Ascending aorta (tissue), 2 donors: Measurements from ENCODE around the gene ZNF692. TPM values are rescaled to one million over a fixed set of nuclear protein-coding genes. Genes with fewer than 3 reads are reported as not detected.

Experiments
- DNase-seq, 2 donors: peaks; one replicate each; pipeline ENCODE4 v3.0.0-alpha.2; 2019; ENCODE audit warnings: low spot score in 2 of 2
- H3K27ac ChIP-seq, 2 donors: fragments of 200-600 bp; sonication (generic); one replicate each; pipeline ENCODE4 v1.5.1; 2016 to 2017; ENCODE audit warnings: mild to moderate bottlenecking in 1 of 2
- H3K27me3 ChIP-seq: fragments of 200-600 bp; sonication (generic); one replicate; pipeline ENCODE4 v1.5.1; 2017
- H3K36me3 ChIP-seq, 2 donors: fragments of 200-600 bp; sonication (generic); one replicate each; pipeline ENCODE4 v1.5.1; 2016
- H3K4me1 ChIP-seq, 2 donors: fragments of 200-600 bp; sonication (generic); one replicate each; pipeline ENCODE4 v1.5.1; 2016 to 2017; ENCODE audit warnings: mild to moderate bottlenecking in 1 of 2
- H3K4me3 ChIP-seq, 2 donors: fragments of 200-600 bp; sonication (generic); one replicate each; pipeline ENCODE4 v1.5.1; 2016 to 2017; ENCODE audit warnings: mild to moderate bottlenecking in 1 of 2
- H3K9me3 ChIP-seq, 2 donors: fragments of 200-600 bp; sonication (generic); one replicate each; pipeline ENCODE4 v1.5.1; 2016
- intact Hi-C: fragments of 100-400 bp; cut with DNase I; formaldehyde crosslinking; loops from one replicate; pipeline ENCODE4 v1.15.1; 2023
- total RNA-seq: library from RNA; depleted of rRNA; stranded (reverse); fragments of >200 nt; gene quantifications from one replicate; pipeline ENCODE4 v1.1.0, GENCODE V29; 2016
- TF ChIP-seq, protein P1 (sequence below), 3 experiments: fragments of 200-600 bp in 2 of 3; fragments of 450-650 bp in 1 of 3; sonication (generic) in 2 of 3; IDR thresholded peaks; one replicate each; pipeline ENCODE4 v1.5.1; 2016 to 2019; ENCODE audit warnings: antibody characterized with exemption in 3 of 3, mild to moderate bottlenecking in 1 of 3, moderate library complexity in 1 of 3

Gene ZNF692
- total RNA-seq, 1 donor from 2014 or later = 13.8 TPM

GRCh38 chr1:248840946-248841345 lies 17.9 kb downstream of the ZNF692 start:
- H3K9me3 ChIP-seq = no peaks in the 10 kb centered on the region
- TF ChIP-seq, protein P1, sequence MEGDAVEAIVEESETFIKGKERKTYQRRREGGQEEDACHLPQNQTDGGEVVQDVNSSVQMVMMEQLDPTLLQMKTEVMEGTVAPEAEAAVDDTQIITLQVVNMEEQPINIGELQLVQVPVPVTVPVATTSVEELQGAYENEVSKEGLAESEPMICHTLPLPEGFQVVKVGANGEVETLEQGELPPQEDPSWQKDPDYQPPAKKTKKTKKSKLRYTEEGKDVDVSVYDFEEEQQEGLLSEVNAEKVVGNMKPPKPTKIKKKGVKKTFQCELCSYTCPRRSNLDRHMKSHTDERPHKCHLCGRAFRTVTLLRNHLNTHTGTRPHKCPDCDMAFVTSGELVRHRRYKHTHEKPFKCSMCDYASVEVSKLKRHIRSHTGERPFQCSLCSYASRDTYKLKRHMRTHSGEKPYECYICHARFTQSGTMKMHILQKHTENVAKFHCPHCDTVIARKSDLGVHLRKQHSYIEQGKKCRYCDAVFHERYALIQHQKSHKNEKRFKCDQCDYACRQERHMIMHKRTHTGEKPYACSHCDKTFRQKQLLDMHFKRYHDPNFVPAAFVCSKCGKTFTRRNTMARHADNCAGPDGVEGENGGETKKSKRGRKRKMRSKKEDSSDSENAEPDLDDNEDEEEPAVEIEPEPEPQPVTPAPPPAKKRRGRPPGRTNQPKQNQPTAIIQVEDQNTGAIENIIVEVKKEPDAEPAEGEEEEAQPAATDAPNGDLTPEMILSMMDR (IDR thresholded peaks at IDR 0.05) = no peak
- peaks cover 0 to 25% of the 10 kb centered on the region in 2 donors for H3K4me1 ChIP-seq
- intact Hi-C loops = no loop called here
- H3K27me3 ChIP-seq = no peaks in the 10 kb centered on the region
- peak overlapping the region in 1 of 2 donors; percentile 65 for H3K27ac ChIP-seq
- H3K36me3 ChIP-seq = peaks cover 14 to 16% of the 10 kb centered on the region in 2 donors
- no peak overlapping the region for H3K4me3 ChIP-seq
- peak in 1 of 2 donors; percentile 25 for DNase-seq

GRCh38 chr1:248839168-248839555 lies 19.7 kb downstream of the ZNF692 start:
- no peaks in the 10 kb centered on the region for H3K9me3 ChIP-seq
- TF ChIP-seq, protein P1 (IDR thresholded peaks at IDR 0.05) = no peak
- peaks cover 0 to 25% of the 10 kb centered on the region in 2 donors for H3K4me1 ChIP-seq
- H3K27ac ChIP-seq = peak overlapping the region; percentile 100
- no peak for DNase-seq
- H3K36me3 ChIP-seq = no peaks in the 10 kb centered on the region
- H3K4me3 ChIP-seq = peak overlapping the region; percentile 83 to 88
- intact Hi-C loops = no loop called here
- H3K27me3 ChIP-seq = no peaks in the 10 kb centered on the region

DNA sequence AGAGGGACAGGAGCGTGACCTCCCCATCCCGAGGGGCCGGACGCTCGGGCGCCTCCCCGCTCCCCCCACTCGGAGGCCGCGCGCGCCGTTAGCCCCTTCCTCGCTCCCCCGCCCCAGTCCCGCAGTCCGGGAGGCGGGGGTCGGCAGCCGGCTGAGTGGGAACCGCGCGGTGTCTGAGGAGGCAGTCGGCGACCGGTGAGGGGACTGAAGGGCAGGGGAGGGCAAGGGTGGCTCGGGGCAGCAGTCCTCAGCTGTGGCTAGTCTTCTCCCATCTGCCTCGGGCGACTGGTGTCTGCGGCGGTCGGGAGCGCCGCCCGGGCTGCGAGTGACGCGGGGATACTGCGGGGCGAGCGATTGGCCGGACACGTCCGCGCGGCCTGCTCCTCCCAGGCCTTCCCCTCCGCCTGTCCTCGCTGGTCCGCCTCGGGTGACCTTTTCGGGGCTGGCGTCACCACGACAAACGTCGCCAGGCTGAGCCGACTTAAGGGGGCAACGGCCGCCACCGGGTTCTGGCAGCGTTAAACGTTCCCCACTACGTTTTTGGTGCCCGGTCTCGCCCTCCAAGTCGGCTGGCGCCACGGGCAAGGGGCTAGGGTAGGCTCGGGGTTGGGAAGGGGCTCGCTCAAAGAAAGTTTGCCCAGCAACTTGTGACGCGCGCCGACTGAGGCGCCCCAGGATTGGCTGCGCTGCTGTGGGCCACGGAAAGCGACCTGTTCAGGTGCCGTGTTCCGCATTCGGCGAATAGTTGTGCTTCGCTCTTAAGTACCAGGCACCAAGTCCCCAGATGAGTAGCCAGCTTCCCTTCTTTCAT lies 20.3 kb downstream of the ZNF692 start:
- Histone ChIP-seq H3K4me1 (peaks cover 0 to 25% of the 10 kb centered on the region in 2 donors), H3K27ac (peak overlapping the region; percentile 100), H3K27me3 (no peaks in the 10 kb centered on the region), H3K9me3 (no peaks in the 10 kb centered on the region), H3K4me3 (peak overlapping the region; percentile 83 to 88), H3K36me3 (no peaks in the 10 kb centered on the region)
- TF ChIP-seq, protein P1 (IDR thresholded peaks at IDR 0.05) = no peak
- intact Hi-C loops = loop anchor here (1.0 kb wide), 4 partner anchors 12 to 68 kb away; partner anchors contain the start of gene PGBD2
- DNase-seq = peak; percentile 71 to 95

- Histone ChIP-seq H3K27me3 (no peaks in the 10 kb centered on the region), H3K9me3 (no peaks in the 10 kb centered on the region), H3K4me1 (peaks cover 0 to 25% of the 10 kb centered on the region in 2 donors), H3K27ac (peak within 1 kb of the TSS; percentile 100), H3K36me3 (no peaks in the 10 kb centered on the region), H3K4me3 (peak within 1 kb of the TSS; percentile 83 to 88)
- TF ChIP-seq, protein P1 (IDR thresholded peaks at IDR 0.05) = no peak
- DNase-seq = peak; percentile 98 to 100
- intact Hi-C loops = loop anchor here (1.0 kb wide), 4 partner anchors 12 to 68 kb away; partner anchors contain the start of gene PGBD2
Observed at GRCh38 chr1:248837781-248838356, 21.0 kb downstream of the ZNF692 start, which contains the start of gene ZNF672. TSS of gene ZNF672 (plus strand) at chr1:248838224. CDS start at chr1:248847275, 9,051 bp downstream.

GRCh38 chr1:248837045-248837780 lies 21.7 kb downstream of the ZNF692 start:
- Histone ChIP-seq H3K9me3 (no peaks in the 10 kb centered on the region), H3K4me1 (peaks cover 0 to 19% of the 10 kb centered on the region in 2 donors), H3K27ac (peak overlapping the region; percentile 100), H3K4me3 (peak overlapping the region; percentile 83 to 88), H3K36me3 (no peaks in the 10 kb centered on the region), H3K27me3 (no peaks in the 10 kb centered on the region)
- DNase-seq = peak in 1 of 2 donors; percentile 64
- TF ChIP-seq, protein P1 (IDR thresholded peaks at IDR 0.05) = no peak
- intact Hi-C loops = no loop called here
